Activated CD4-positive, alpha-beta T cell treated with anti-CD3 and anti-CD28 coated beads for 1 hour (primary cell): ENCODE data around the gene IGFL1.
"Not testable (repeated sequence)": the region's sequence is repeated elsewhere in the genome, so short reads cannot be mapped to it uniquely, and the experiment has no call there.

Source experiments
- DNase-seq: peaks from one replicate; pipeline ENCODE4 v3.0.0-alpha.2; 2020

The IGFL1 gene

DNA sequence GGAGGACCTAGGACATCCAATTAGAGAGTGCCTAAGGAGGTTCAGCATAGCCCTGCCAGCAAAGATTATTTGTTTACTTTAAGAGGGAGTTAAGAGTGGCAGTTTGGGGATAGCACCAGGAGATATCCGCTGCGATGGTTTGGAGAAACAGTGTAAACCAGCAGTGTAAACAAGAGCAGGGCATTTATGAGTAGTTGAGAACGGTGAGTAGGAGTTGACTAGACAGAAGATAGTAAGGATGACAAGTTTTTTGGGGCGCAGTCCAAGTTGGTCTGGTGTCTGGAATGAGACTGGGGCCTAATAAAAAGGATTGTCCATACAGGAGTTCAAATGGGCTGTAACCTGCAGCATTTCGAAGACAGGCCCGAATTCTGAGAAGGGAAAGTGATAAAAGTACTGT is 44.4 kb downstream of the IGFL1 start:
- DNase-seq = not testable (repeated sequence)

DNA sequence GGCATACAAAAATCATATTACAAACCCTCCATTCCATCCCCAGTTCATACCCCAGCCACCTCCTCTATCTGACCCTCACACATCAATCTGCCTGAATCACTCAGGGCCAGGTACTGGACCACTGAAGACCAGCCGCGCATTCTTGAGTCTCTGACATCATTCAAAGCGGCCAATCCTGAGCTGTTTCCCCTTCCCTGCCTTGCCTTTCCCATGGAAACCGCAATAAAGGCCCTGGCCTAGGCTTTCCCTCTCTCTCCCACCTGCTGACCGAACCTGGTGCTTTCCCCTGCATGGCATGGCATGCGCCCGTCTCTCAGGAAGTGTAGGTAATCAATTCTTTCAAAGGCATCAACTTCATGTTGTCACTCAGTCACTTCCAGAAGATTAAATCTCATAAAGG is 49.6 kb downstream of the IGFL1 start:
- DNase-seq = no peak
